C4-2B (cell line): ENCODE data around the gene S100A10.

ENCODE experiments used
- CTCF ChIP-seq: fragments of 450-650 bp; conservative IDR thresholded peaks from 2 replicates; pipeline ENCODE4 v1.5.1; 2017; ENCODE audit warnings: mild to moderate bottlenecking
- ZFX ChIP-seq: fragments of 450-650 bp; IDR thresholded peaks from 2 replicates; pipeline ENCODE4 v1.6.1; 2017

DNA sequence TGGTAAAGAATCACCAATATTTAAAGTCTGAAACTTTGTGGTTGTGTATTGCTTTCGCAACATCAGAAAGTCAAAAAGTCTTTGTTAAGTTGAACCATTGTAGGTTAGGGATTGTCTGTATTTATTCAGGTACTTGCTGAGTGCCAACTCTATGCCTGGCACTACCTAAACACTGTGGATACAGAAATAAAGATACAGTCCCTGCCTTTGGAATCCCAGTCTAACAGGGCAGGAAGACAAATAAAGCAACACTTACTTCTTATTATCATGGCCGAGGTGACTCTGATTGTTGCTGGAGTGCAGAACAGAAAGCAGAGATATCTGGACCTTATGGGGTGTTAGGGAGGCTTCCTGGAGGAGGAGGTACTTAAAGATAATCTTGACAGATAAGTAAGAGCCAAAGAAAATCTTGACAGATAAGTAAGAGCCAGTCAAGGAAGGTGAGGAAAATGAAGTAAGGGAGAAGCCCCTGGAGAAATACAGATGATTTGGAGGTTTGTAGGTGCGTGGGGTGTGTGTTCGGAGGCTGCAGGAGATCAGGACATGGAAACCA is 11.8 kb upstream of the S100A10 start:
- no peak for TF ChIP-seq CTCF
- TF ChIP-seq ZFX: no peak
